HG03521 (cell line): Measurements from ENCODE around the gene SRP54.
A peak's percentile ranks its signal among the peaks of the same experiment; 100 is the strongest.
"Not testable (repeated sequence)": the region's sequence is repeated elsewhere in the genome, so short reads cannot be mapped to it uniquely, and the experiment has no call there.

Experiments used
- ATAC-seq: cut with Tn5 transposase; IDR thresholded peaks from one replicate; pipeline ENCODE4 v1.9.1; 2021; ENCODE audit warnings: mild to moderate bottlenecking, moderate library complexity; ENCODE audit not compliant: unreplicated experiment

Gene SRP54

GRCh38 chr14:34983148-34983760, 462 bp downstream of the SRP54 start:
- peak; percentile 9 for ATAC-seq

DNA sequence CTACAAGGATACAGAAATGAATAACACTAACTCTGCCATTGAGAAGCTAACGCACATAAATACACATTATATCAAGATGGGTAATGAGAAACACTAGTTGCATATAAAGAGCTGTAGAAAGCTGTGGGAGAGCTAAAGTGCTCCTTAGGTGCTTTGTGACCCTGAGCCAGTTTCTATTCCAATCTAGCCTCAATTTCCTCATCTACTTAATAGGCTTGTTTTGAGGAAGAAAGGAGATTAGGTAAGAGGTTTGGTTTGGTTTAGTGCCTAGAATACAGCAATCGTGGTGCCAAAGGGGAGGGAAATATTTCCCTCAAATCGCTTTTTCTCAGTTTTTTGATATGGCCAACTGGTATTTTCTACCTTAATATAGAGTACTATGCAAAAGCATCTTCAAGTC, 994 bp downstream of the SRP54 start:
- ATAC-seq: no peak

GRCh38 chr14:34985740-34986139, 2.9 kb downstream of the SRP54 start:
- ATAC-seq: no peak

DNA sequence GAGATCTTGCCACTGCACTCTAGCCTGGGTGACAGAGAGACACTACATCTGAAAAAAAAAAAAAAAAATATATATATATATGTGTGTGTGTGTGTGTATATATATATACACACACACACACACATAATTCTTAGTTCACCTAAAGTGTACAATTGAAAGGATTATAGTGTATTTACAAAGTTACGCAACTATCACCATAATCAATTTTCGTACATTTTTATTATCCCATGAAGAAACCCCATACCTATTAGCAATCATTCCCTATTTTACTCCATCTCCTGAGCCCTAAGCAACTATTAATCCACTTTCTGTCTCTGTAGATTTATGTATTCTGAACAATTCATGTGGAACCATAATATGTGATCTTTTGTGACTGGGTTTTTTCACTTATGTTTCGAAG, 4.4 kb downstream of the SRP54 start:
- no peak for ATAC-seq

GRCh38 chr14:34989762-34990161, 7.0 kb downstream of the SRP54 start:
- ATAC-seq: no peak

- no peak for ATAC-seq
Observed at GRCh38 chr14:34993426-34993825, 10.6 kb downstream of the SRP54 start.

GRCh38 chr14:34994668-34995067, 11.9 kb downstream of the SRP54 start:
- ATAC-seq: no peak

- ATAC-seq: no peak
Observed at GRCh38 chr14:34997762-34998161, 15.0 kb downstream of the SRP54 start.

GRCh38 chr14:34999500-34999899, 16.7 kb downstream of the SRP54 start:
- ATAC-seq: no peak

DNA sequence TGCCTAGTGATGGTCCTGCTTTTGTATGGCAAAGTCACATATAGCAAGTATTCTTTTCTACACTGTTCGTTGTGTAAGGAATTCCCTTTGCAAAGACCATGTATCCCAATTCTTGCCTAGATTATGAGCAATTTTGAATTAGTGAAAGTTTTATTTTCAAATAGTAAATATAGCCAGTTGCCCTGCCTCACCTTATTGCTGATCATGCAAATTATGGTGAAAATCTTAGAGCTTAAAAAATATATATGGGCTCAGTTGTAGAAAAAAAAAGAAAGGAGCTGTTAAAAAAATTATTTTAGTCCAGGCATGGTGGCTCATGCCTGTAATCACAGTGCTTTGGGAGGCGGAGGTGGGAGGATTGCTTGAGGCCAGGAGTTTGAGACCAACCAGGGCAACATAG, 18.8 kb downstream of the SRP54 start:
- no peak for ATAC-seq

GRCh38 chr14:35004839-35005238, 22.0 kb downstream of the SRP54 start:
- no peak for ATAC-seq

- no peak for ATAC-seq
Observed at GRCh38 chr14:35016568-35016967, 33.8 kb downstream of the SRP54 start.

DNA sequence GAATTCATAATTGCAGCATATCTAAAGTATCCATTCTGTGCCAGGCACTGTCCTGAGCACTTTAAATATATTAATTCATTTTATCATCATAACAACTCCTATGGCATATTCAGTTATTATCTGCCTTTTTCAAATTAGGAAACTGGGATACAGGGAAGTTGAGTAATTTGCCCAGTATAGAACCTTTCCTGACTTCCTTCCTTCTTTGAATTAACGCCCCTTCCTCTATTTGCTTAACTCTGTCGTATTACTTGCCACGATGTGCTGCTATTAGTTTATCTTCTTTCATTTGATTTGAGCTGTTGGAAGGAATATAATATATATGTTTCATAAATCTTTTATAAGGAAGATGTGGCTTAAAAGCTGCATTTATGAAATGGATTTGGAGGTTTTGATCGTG, 37.9 kb downstream of the SRP54 start:
- ATAC-seq: no peak

- ATAC-seq: no peak
Observed at GRCh38 chr14:35028435-35028834, 45.6 kb downstream of the SRP54 start.

- ATAC-seq: no peak
Observed at GRCh38 chr14:35032562-35032961, 49.8 kb downstream of the SRP54 start.

GRCh38 chr14:35034440-35034833, 51.6 kb downstream of the SRP54 start:
- ATAC-seq: no peak

DNA sequence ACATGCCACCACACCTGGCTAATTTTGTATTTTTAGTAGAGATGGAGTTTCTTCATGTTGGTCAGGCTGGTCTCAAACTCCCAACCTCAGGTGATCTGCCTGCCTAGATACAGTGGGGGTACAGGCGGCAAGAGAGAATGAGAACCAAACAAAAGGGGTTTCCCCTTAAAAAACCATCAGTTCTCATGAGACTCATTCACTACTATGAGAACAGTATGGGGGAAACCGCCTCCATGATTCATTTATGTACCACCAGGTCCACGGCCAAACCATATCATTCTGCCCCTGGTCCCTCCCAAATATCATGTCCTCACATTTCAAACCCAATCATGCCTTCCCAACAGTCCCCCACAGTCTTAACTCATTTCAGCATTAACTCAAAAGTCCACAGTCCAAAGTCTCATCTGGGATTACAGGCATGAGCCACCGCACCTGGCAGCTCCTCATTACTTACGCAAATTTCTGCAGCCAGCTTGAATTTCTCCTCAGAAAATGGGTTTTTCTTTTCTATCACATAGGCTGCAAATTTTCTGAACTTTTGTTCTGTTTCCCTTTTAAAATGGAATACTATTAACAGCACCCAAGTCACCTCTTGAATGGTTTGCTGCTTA, 52.3 kb downstream of the SRP54 start:
- ATAC-seq: not testable (repeated sequence)

DNA sequence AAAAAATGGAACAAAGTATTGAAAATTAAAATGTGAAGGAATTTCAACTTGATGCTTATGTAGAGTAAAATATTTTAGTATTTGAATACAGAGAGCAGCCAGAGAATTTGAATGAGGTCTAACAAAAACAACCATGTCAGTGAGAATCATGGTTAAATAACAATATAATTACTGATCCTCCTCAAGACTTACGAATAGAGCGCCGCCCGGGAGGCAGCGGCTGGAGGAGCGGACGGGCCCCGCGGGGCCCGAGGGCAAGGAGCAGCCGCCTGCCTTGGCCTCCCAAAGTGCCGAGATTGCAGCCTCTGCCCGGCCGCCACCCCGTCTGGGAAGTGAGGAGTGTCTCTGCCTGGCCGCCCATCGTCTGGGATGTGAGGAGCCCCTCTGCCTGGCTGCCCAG, 55.5 kb downstream of the SRP54 start:
- ATAC-seq: not testable (repeated sequence)

GRCh38 chr14:35042632-35043031, 59.8 kb downstream of the SRP54 start:
- no peak for ATAC-seq

GRCh38 chr14:35043046-35043445, 60.3 kb downstream of the SRP54 start:
- ATAC-seq: no peak

- ATAC-seq: no peak
Observed at GRCh38 chr14:35044939-35045797, 62.4 kb downstream of the SRP54 start.

GRCh38 chr14:35045798-35046047, 62.9 kb downstream of the SRP54 start:
- no peak for ATAC-seq
